ENCODE results near the gene CAPN9. TPM values are rescaled to one million over a fixed set of nuclear protein-coding genes. Genes with fewer than 3 reads are reported as not detected.

The CAPN9 gene
- total RNA-seq, 4 donors from 2014 or later = 1.2 TPM; not detected in 3

DNA sequence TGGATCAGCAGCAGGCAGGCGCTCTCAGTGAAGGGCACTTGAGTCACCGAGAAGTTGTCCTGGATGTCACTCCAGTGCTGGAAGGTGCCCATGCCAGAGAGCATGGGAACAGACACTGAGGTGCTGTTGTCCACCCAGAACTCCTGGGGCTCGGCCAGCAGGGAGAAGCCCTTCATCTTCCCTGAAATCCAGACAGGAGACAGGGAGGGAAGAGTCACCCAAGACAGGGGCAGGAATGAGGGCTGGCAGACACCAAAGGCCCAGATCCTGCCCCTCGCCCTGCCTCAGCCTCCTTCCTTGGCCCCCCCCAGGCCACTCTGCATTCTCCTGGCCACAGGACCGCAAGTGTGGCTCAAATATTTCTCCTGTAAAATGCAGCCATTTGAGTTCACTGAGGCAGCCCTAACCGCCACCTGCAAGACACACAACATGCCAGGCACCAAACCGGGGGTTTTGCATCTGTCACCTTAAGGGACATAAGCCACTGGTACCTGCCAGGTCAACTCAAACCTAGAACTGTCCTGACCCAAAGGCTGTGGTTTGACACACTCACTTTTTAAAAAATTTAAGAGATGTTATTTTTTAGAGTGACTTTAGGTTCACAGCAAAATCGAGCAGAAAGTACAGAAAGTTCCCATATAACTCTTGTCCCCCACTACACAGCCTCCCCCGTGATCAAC, 41.0 kb upstream of the CAPN9 start:
- Histone ChIP-seq H3K4me1 (no peaks in the 10 kb centered on the region), H3K27me3 (no peaks in the 10 kb centered on the region), H3K4me3 (no peak overlapping the region), H3K36me3 (no peaks in the 10 kb centered on the region), H3K27ac (no peak overlapping the region), H3K9me3 (no peaks in the 10 kb centered on the region)
- TF ChIP-seq, protein P1, sequence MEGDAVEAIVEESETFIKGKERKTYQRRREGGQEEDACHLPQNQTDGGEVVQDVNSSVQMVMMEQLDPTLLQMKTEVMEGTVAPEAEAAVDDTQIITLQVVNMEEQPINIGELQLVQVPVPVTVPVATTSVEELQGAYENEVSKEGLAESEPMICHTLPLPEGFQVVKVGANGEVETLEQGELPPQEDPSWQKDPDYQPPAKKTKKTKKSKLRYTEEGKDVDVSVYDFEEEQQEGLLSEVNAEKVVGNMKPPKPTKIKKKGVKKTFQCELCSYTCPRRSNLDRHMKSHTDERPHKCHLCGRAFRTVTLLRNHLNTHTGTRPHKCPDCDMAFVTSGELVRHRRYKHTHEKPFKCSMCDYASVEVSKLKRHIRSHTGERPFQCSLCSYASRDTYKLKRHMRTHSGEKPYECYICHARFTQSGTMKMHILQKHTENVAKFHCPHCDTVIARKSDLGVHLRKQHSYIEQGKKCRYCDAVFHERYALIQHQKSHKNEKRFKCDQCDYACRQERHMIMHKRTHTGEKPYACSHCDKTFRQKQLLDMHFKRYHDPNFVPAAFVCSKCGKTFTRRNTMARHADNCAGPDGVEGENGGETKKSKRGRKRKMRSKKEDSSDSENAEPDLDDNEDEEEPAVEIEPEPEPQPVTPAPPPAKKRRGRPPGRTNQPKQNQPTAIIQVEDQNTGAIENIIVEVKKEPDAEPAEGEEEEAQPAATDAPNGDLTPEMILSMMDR (IDR thresholded peaks at IDR 0.05) = no peak
- TF ChIP-seq POLR2AphosphoS5 (IDR thresholded peaks at IDR 0.05) = no peak
- TF ChIP-seq POLR2A (IDR thresholded peaks at IDR 0.05) = no peak
- TF ChIP-seq EP300 (IDR thresholded peaks at IDR 0.05) = no peak
- ATAC-seq = no peak
- WGBS, 2 donors (ENCODE audit: low coverage in 1 of 2) = 69 to 94% methylated on average over 5 of the region's 9 CpGs

DNA sequence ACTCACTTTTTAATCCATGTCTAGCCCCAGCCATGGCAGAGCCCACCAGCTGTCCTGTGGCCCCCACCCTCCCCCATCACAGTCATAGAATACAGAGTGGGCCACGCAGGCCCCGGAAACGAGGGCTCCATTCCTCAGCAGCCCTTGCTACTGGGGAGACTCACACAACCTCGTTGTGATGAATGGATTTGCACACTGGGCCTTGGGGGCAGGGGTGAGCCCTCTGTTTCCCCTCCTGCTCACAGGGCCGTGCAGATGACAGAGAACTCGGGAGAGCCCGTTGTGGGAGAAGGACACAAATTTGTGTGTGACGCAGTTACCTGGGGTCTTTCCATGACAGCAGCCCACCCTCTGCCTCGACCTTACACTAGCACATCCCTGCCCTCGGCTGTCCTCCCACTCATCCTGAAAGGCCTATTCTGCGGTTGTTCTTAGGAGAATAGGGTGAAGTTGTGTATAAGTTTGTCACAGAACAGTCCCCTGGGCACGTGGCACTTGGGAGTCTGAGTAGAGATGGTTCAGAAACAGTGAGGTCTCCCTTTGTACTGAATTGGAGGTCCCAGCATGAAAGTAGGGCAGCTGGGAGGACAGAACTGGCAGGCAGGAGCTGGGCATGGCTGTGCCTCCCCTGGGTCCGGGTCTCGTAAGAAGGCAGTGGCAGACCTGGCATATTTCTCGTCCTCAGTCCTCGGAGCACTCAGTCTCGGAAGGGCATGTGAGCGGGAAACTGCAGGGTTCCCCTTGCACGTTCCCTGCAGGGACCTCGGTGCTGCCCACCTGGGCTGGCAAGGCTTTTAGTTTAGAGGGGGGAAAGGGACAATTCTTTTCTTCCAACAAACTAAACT, 40.1 kb upstream of the CAPN9 start:
- 82 to 88% methylated on average over 5 to 8 of the region's 20 CpGs for WGBS, 2 donors (ENCODE audit: low coverage in 1 of 2)
- H3K27ac ChIP-seq = no peak overlapping the region
- no peaks in the 10 kb centered on the region for H3K36me3 ChIP-seq
- TF ChIP-seq POLR2AphosphoS5 (IDR thresholded peaks at IDR 0.05) (no peak), POLR2A (IDR thresholded peaks at IDR 0.05) (no peak), EP300 (IDR thresholded peaks at IDR 0.05) (no peak)
- TF ChIP-seq, protein P1 (IDR thresholded peaks at IDR 0.05) = no peak
- no peaks in the 10 kb centered on the region for H3K27me3 ChIP-seq
- H3K9me3 ChIP-seq = no peaks in the 10 kb centered on the region
- ATAC-seq = no peak
- no peak overlapping the region for H3K4me3 ChIP-seq
- no peaks in the 10 kb centered on the region for H3K4me1 ChIP-seq

DNA sequence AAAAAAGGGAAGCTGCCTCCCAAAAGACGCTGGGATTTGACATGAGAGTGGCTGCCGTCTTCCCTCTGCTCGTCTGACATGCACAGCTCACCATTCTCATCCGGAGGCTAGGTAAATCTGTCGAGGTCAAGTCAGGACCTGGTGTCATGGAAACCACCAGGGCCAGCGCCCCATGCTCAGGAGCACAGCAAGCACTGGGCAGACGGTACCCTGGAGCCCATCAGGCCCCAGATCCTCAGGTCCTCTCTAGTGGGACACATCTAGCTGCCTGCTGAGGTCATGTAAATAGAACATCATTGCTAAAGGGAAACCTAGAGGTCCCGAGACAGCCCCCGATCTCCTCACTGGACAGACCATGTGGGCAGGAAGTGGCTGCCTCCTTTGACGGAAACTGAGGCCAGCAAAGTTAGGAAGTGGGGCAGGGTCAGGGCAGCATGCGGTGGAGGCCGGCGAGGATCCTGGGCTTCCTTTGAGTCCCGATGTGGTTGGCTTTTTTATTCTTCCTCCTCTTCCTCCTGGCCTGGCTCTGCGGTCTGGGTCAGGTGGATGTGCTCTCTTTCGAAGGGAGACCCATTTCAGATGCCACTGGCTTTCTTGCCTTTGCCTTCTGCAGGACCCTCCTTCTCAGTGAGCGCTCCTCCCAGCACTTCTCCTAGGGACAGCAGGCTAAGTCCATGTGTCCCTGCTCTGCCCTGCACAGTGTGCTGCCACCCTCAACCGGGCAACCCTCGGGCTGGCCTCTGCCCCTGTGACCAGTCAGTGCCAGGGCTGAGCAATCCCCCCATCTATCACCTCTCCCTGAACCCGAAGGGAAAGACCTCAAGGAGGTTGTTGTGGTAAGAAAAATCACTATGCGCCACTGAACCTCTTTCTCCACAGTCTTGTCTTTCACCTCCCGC, 39.2 kb upstream of the CAPN9 start:
- WGBS, 2 donors (ENCODE audit: low coverage in 1 of 2) = 62 to 83% methylated on average over 2 to 10 of the region's 22 CpGs
- no peaks in the 10 kb centered on the region for H3K36me3 ChIP-seq
- H3K4me3 ChIP-seq = no peak overlapping the region
- ATAC-seq = no peak
- no peaks in the 10 kb centered on the region for H3K9me3 ChIP-seq
- H3K27ac ChIP-seq = no peak overlapping the region
- H3K4me1 ChIP-seq = peaks cover 0 to 2% (median 0%) of the 10 kb centered on the region in 3 donors
- H3K27me3 ChIP-seq = no peaks in the 10 kb centered on the region
- no peak for TF ChIP-seq EP300 (IDR thresholded peaks at IDR 0.05)
- no peak for TF ChIP-seq POLR2AphosphoS5 (IDR thresholded peaks at IDR 0.05)
- TF ChIP-seq, protein P1 (IDR thresholded peaks at IDR 0.05) = no peak
- TF ChIP-seq POLR2A (IDR thresholded peaks at IDR 0.05) = no peak

DNA sequence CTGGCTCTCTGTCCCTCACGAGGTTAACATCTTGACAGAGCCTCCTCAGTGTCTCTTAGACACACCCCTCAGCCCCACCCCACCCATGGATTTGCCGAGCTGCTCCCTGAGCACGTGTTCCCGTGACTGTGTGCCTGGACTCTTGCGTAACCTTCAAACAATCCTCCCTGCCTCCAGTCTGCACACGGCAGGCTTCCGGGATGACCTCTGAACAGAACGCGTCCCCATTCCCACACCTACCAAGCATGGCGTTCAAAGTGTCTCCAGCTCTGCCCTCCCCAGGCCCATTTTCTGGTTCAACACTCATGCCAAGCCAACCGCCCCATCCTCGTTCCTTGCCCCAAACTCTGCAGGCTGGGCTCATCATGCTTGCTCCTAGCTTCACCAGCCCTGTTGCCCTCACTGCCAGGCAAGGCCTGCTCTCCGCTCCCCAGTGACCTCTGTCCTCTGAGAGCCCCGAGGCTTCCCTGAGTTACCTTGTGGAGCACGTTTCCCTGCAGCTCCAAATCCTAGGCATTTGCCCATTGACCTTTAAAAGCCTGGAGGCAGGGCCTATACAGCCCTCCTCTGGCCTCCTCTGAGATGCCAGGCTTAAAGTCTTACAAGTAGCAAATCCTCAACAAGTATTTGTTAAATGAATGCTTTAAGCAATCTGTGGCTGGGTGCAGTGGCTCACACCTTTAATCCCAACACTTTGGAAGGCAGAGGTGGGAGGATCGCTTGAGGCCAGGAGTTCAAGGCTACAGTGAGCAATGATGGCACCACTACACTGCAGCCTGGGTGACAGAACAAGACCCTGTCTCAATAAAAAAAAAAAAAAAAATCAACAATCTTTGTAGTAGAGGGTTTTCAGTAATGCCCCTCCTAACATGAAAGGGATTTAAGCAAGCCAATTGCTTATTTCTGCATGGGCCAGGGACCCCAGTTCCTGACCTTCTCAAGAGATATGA, 38.3 kb upstream of the CAPN9 start:
- H3K27me3 ChIP-seq = no peaks in the 10 kb centered on the region
- peak; percentile 52 for ATAC-seq
- H3K4me3 ChIP-seq = no peak overlapping the region

More for the DNA sequence above, 38.3 kb upstream of the CAPN9 start:
- Histone ChIP-seq H3K4me1 (peaks cover 0 to 12% (median 5%) of the 10 kb centered on the region in 3 donors), H3K27ac (no peak overlapping the region), H3K9me3 (no peaks in the 10 kb centered on the region), H3K36me3 (no peaks in the 10 kb centered on the region)
- no peak for TF ChIP-seq POLR2AphosphoS5 (IDR thresholded peaks at IDR 0.05)
- no peak for TF ChIP-seq POLR2A (IDR thresholded peaks at IDR 0.05)
- no peak for TF ChIP-seq EP300 (IDR thresholded peaks at IDR 0.05)
- WGBS, 2 donors (ENCODE audit: low coverage in 1 of 2) = 68 to 88% methylated on average over 4 to 14 of the region's 16 CpGs

All from gastroesophageal sphincter (tissue), 4 donors.